ENCODE measurements around the gene PLD1.

PLD1 gene

GRCh38 chr3:171743327-171744157 is 66.7 kb downstream of the PLD1 start:
- no peak for TF ChIP-seq TAF1 (IDR thresholded peaks at IDR 0.05; ENCODE audit: borderline replicate concordance, insufficient read depth, low read length)
- TF ChIP-seq SIN3A (IDR thresholded peaks at IDR 0.05; ENCODE audit: borderline replicate concordance, insufficient read depth, low read length), result no peak
- TF ChIP-seq FOXP2 (optimal IDR thresholded peaks at IDR 0.05; ENCODE audit: borderline replicate concordance, extremely low read depth, extremely low read length, insufficient read depth), result no peak
- TF ChIP-seq REST (IDR thresholded peaks at IDR 0.05; ENCODE audit: insufficient read depth in 1 of 2, low read depth in 2 of 2, low read length in 2 of 2), result no peak
- no peak for TF ChIP-seq POLR2AphosphoS5 (IDR thresholded peaks at IDR 0.05; ENCODE audit: low read depth, low read length)

GRCh38 chr3:171741377-171741776 is 68.9 kb downstream of the PLD1 start:
- TF ChIP-seq FOXP2 (optimal IDR thresholded peaks at IDR 0.05; ENCODE audit: borderline replicate concordance, extremely low read depth, extremely low read length, insufficient read depth) (no peak), TAF1 (IDR thresholded peaks at IDR 0.05; ENCODE audit: borderline replicate concordance, insufficient read depth, low read length) (no peak), REST (IDR thresholded peaks at IDR 0.05; ENCODE audit: insufficient read depth in 1 of 2, low read depth in 2 of 2, low read length in 2 of 2) (no peak), POLR2AphosphoS5 (IDR thresholded peaks at IDR 0.05; ENCODE audit: low read depth, low read length) (no peak)

- no peak for TF ChIP-seq FOXP2 (optimal IDR thresholded peaks at IDR 0.05; ENCODE audit: borderline replicate concordance, extremely low read depth, extremely low read length, insufficient read depth)
- no peak for TF ChIP-seq POLR2AphosphoS5 (IDR thresholded peaks at IDR 0.05; ENCODE audit: low read depth, low read length)
- no peak for TF ChIP-seq TAF1 (IDR thresholded peaks at IDR 0.05; ENCODE audit: borderline replicate concordance, insufficient read depth, low read length)
- no peak for TF ChIP-seq SIN3A (IDR thresholded peaks at IDR 0.05; ENCODE audit: borderline replicate concordance, insufficient read depth, low read length)
- TF ChIP-seq REST (IDR thresholded peaks at IDR 0.05; ENCODE audit: insufficient read depth in 1 of 2, low read depth in 2 of 2, low read length in 2 of 2), result no peak
These were observed 73.7 kb downstream of the PLD1 start for GRCh38 chr3:171736556-171736955.

- TF ChIP-seq POLR2AphosphoS5 (IDR thresholded peaks at IDR 0.05; ENCODE audit: low read depth, low read length), result no peak
- no peak for TF ChIP-seq REST (IDR thresholded peaks at IDR 0.05; ENCODE audit: insufficient read depth in 1 of 2, low read depth in 2 of 2, low read length in 2 of 2)
- TF ChIP-seq FOXP2 (optimal IDR thresholded peaks at IDR 0.05; ENCODE audit: borderline replicate concordance, extremely low read depth, extremely low read length, insufficient read depth), result no peak
- no peak for TF ChIP-seq SIN3A (IDR thresholded peaks at IDR 0.05; ENCODE audit: borderline replicate concordance, insufficient read depth, low read length)
- no peak for TF ChIP-seq TAF1 (IDR thresholded peaks at IDR 0.05; ENCODE audit: borderline replicate concordance, insufficient read depth, low read length)
These were observed 76.7 kb downstream of the PLD1 start for GRCh38 chr3:171733561-171733960.
